ENCODE measurements around the gene MRGPRG.

GRCh38 chr11:3224401-3225057 is 5.9 kb upstream of the MRGPRG start:
- no peak for TF ChIP-seq MAX (IDR thresholded peaks at IDR 0.05)
- TF ChIP-seq CTCF (IDR thresholded peaks at IDR 0.05; ENCODE audit: low read depth, low read length, missing input control): no peak
